ENCODE measurements around the gene DIS3L2.

GRCh38 chr2:232174662-232175061 is 213.1 kb downstream of the DIS3L2 start:
- TF ChIP-seq CTCF (conservative IDR thresholded peaks at IDR 0.05; ENCODE audit: low read depth, low read length) (no peak), POLR2A (IDR thresholded peaks at IDR 0.05; ENCODE audit: low read depth, low read length) (no peak), RCOR1 (IDR thresholded peaks at IDR 0.05; ENCODE audit: insufficient replicate concordance, low read length) (no peak)
